Body of pancreas (tissue), 4 donors: ENCODE measurements around the gene NXT1. TPM values are rescaled to one million over a fixed set of nuclear protein-coding genes. Genes with fewer than 3 reads are reported as not detected.
A peak's percentile ranks its signal among the peaks of the same experiment; 100 is the strongest.

Source experiments
- ATAC-seq: fragments of 150-250 bp; one replicate; pipeline ENCODE4 v1.9.1; 2016
- DNase-seq, 4 donors: peaks; one replicate each; pipeline ENCODE4 v3.0.0-alpha.2; 2019
- H3K27ac ChIP-seq, 4 donors: fragments of 200-600 bp; sonication (generic); 1 replicate in 3 of 4; 2 replicates in 1 of 4; pipeline versions ENCODE4 v1.5.1 to v1.6.1; 2016 to 2019; ENCODE audit warnings: mild to moderate bottlenecking in 1 of 4, mixed read lengths in 1 of 4, moderate library complexity in 1 of 4
- H3K27me3 ChIP-seq, 2 donors: fragments of 200-600 bp; sonication (generic); one replicate each; pipeline ENCODE4 v1.6.0; 2016; ENCODE audit warnings: mild to moderate bottlenecking in 1 of 2
- H3K36me3 ChIP-seq, 2 donors: fragments of 200-600 bp; sonication (generic); replicated peaks in 1 of 2; 2 replicates each; pipeline ENCODE4 v1.5.1; 2016; ENCODE audit warnings: low read depth in 2 of 2; ENCODE audit not compliant: insufficient read depth in 1 of 2
- H3K4me1 ChIP-seq: fragments of 200-600 bp; sonication (generic); one replicate; pipeline ENCODE4 v1.6.0; 2016
- H3K4me3 ChIP-seq, 2 donors: fragments of 200-600 bp; sonication (generic); 1 replicate in 1 of 2; 2 replicates in 1 of 2; pipeline ENCODE4 v1.5.1; 2016 to 2019
- H3K9me3 ChIP-seq, 3 donors: fragments of 200-600 bp; sonication (generic); 1 replicate in 2 of 3; 2 replicates in 1 of 3; pipeline ENCODE4 v1.5.1; 2016
- POLR2A ChIP-seq, 3 donors: fragments of 450-650 bp; IDR thresholded peaks; one replicate each; pipeline ENCODE4 v1.6.1; 2016; ENCODE audit warnings: antibody characterized with exemption in 3 of 3, mild to moderate bottlenecking in 2 of 3
- WGBS, 2 donors: methylation state at CpG; one replicate each; pipeline ENCODE4 v1.1.5; 2017; 5-methylcytosine and 5-hydroxymethylcytosine counted together
- intact Hi-C: fragments of 100-400 bp; cut with DNase I; formaldehyde crosslinking; loops from one replicate; pipeline ENCODE4 v1.15.1; 2023
- total RNA-seq, 2 donors: library from RNA; depleted of rRNA; stranded (reverse); fragments of >200 nt; gene quantifications; one replicate each; pipeline ENCODE4 v1.1.0, GENCODE V29; 2016
- TF ChIP-seq, protein P1 (sequence below), 7 experiments: fragments of 450-650 bp in 4 of 7; fragments of 200-600 bp in 3 of 7; sonication (generic) in 3 of 7; IDR thresholded peaks; one replicate each; pipeline ENCODE4 v1.5.1; 2016 to 2019; ENCODE audit warnings: antibody characterized with exemption in 7 of 7

Gene NXT1
- total RNA-seq, 2 donors from 2014 or later, result 6.5 to 16.2 TPM

DNA sequence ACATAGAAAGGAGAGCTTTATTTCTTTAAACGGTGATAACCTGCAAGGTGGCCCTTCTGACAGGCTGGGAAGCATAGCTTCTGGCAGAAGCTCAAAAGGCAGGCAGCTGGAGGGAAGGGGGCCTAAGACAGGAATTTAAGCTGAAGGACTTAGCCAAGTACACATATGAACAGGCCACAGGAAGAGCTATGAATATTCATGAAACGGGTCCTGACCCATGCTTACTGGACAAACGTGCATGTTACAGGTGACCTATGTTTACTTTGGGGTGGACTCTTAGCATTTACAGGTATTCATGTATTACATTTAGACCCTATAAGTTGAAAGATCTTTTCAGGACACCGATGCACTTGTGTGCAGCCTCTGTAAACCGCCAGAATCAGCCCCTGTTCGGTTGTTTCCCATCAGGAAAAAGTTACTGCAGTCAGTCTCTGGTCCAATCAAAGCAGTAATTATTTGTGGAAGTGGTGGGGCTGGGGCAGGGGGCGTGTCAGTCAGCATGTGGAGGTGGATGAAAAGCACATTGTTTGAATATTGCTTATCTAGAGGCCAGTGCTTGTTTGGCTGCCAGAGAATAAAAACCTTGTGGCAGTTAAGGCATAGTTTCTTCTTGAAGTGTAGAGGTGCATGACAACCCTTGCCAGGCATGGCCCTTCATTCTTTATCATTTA is 8.5 kb downstream of the NXT1 start:
- Histone ChIP-seq H3K27me3 (no peaks in the 10 kb centered on the region), H3K36me3 (peaks cover 0 to 8% of the 10 kb centered on the region in 2 donors), H3K4me1 (peaks cover 50% of the 10 kb centered on the region), H3K27ac (peak overlapping the region; percentile 95 to 100 (median 98)), H3K4me3 (no peak overlapping the region), H3K9me3 (no peaks in the 10 kb centered on the region)
- TF ChIP-seq POLR2A (IDR thresholded peaks at IDR 0.05), result peak in 1 of 3 donors; percentile 32
- TF ChIP-seq, protein P1, sequence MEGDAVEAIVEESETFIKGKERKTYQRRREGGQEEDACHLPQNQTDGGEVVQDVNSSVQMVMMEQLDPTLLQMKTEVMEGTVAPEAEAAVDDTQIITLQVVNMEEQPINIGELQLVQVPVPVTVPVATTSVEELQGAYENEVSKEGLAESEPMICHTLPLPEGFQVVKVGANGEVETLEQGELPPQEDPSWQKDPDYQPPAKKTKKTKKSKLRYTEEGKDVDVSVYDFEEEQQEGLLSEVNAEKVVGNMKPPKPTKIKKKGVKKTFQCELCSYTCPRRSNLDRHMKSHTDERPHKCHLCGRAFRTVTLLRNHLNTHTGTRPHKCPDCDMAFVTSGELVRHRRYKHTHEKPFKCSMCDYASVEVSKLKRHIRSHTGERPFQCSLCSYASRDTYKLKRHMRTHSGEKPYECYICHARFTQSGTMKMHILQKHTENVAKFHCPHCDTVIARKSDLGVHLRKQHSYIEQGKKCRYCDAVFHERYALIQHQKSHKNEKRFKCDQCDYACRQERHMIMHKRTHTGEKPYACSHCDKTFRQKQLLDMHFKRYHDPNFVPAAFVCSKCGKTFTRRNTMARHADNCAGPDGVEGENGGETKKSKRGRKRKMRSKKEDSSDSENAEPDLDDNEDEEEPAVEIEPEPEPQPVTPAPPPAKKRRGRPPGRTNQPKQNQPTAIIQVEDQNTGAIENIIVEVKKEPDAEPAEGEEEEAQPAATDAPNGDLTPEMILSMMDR (IDR thresholded peaks at IDR 0.05), result no peak
- ATAC-seq, result no peak
- intact Hi-C loops, result no loop called here
- DNase-seq, result peak; percentile 53 to 76 (median 66)
- 13 to 17% methylated on average over 7 of the region's 7 CpGs for WGBS, 2 donors

DNA sequence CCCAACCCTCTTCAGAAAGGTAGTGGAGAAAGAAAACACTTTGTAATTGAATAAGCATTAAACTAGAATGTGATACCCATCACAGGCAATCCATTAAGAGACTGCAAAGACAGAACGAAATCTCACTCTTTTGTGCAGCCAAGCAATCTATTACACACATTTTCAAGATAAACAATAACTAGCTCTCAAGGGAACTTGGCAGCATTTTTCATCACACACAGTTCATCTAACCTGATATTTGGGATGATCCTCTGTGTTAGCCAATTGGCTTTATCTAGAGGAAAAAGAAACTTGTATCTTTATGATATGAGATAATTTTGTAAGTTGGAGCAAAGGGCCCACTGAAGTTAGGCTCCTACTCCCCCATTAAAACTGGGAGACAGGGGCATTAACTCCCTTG is 9.9 kb downstream of the NXT1 start:
- Histone ChIP-seq H3K27me3 (no peaks in the 10 kb centered on the region), H3K4me3 (no peak overlapping the region), H3K9me3 (no peaks in the 10 kb centered on the region), H3K27ac (peak overlapping the region; percentile 98 to 100 (median 98)), H3K4me1 (peaks cover 50% of the 10 kb centered on the region), H3K36me3 (no peaks in the 10 kb centered on the region)
- TF ChIP-seq, protein P1 (IDR thresholded peaks at IDR 0.05), result no peak
- no peak for TF ChIP-seq POLR2A (IDR thresholded peaks at IDR 0.05)
- intact Hi-C loops, result no loop called here
- DNase-seq (no peak), ATAC-seq (no peak)
- 19 to 23% methylated on average over 1 of the region's 1 CpG for WGBS, 2 donors

DNA sequence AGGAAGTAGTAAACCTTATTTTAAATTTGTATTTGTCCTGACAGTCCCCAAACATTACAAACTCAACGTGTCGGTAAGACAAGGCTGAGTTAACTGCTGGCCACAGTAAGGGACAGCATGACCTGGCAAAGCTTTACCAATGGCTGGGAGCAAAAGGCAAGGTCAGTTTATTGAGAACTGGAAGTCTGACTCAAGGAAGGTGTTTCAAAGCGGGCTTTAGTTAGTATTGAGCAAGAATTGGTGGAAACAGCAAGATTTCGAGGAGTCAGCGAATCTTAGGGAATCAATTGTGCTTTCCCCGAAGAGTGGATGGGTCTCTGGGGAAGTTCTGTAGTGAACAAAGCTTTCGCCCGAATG is 10.5 kb downstream of the NXT1 start:
- 1% methylated on average over 8 of the region's 8 CpGs for WGBS, 2 donors
- ATAC-seq (no peak), DNase-seq (peak in 3 of 4 donors; percentile 60 to 76 (median 62))
- intact Hi-C loops, result no loop called here
- Histone ChIP-seq H3K27me3 (no peaks in the 10 kb centered on the region), H3K4me3 (peak overlapping the region in 1 of 2 donors; percentile 39), H3K4me1 (peaks cover 56% of the 10 kb centered on the region), H3K27ac (peak overlapping the region; percentile 98 to 100 (median 98)), H3K9me3 (no peaks in the 10 kb centered on the region), H3K36me3 (no peaks in the 10 kb centered on the region)
- TF ChIP-seq, protein P1 (IDR thresholded peaks at IDR 0.05), result no peak
- TF ChIP-seq POLR2A (IDR thresholded peaks at IDR 0.05), result no peak

DNA sequence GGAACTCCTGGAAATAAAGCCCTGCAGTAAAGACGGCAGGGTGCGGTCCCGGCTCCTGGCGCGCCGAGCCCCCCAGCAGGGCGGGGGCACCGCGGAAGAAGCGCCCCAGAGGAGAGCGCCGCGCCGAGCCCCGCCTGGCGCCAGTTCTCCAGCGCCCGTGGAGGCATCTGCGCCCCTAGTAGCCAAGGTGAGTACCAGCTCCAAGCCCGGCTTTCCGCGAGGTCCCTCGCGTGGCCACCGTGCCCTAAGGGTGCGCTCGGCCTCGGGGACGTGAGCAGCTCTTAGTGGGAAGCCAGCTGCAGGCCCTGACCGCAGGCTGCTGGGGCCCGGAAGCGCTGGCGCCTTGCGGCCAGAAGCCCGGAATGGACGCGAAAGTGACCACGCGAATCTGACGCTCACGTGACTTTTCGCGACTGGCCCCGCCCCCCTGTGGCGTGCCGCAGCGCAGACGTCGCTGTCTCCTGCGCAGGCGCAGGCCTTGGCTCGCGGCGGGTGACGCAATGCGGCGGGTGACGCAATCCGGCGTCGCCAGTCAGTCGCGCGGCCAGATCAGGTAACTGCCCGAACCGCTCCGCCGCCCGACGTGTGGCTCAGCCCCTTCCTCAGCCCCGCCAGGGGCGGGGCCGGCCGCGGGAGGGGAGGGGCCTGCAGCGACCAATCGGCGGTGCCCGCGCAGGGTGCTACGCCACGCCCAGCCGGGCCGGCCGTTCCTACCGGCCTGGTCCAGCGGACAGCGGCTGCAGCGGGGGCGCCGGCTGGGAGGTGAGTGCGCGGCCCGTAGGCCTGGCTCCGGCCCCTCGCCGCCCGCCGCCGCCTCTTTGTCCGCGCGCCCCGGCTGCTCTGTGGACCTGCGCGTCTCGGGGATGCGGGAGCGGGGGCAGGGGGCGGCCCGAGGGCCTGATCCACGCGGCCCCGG is 11.1 kb downstream of the NXT1 start, which contains the start of gene GZF1:
Gene GZF1 (plus strand): TSS at position 707 of the 916 bp plus-strand sequence. CDS start 2,202 bp downstream, outside the sequence.
- H3K27ac ChIP-seq, result peak within 1 kb of the TSS; percentile 98 to 100 (median 98)
- H3K9me3 ChIP-seq, result no peaks in the 10 kb centered on the region
- ATAC-seq (peak; percentile 82), DNase-seq (peak; percentile 98 to 99 (median 99))
- 0 to 1% methylated on average over 3 to 88 of the region's 114 CpGs for WGBS, 2 donors
- intact Hi-C loops, result no loop called here
- H3K4me1 ChIP-seq, result peaks cover 62% of the 10 kb centered on the region
- no peaks in the 10 kb centered on the region for H3K27me3 ChIP-seq
- H3K4me3 ChIP-seq, result peak within 1 kb of the TSS; percentile 44 to 72
- no peaks in the 10 kb centered on the region for H3K36me3 ChIP-seq
- peak; percentile 98 to 99 (median 99) for TF ChIP-seq POLR2A (IDR thresholded peaks at IDR 0.05)
- TF ChIP-seq, protein P1 (IDR thresholded peaks at IDR 0.05), result peak in 4 of 7 experiments; percentile 26 to 57 (median 41)
